ENCODE results near the gene LCE1E. TPM values are rescaled to one million over a fixed set of nuclear protein-coding genes. Genes with fewer than 3 reads are reported as not detected.

LCE1E gene
- total RNA-seq, 1 donor, result not detected

- Histone ChIP-seq H3K4me3 (ENCODE audit: low read length) (no peak overlapping the region), H3K9me3 (ENCODE audit: low read depth, low read length) (no peaks in the 10 kb centered on the region), H3K4me1 (ENCODE audit: insufficient read depth, low read length) (no peaks in the 10 kb centered on the region), H3K27me3 (ENCODE audit: insufficient read depth, low read length) (no peaks in the 10 kb centered on the region)
Measured at GRCh38 chr1:152760551-152761190, 25.4 kb upstream of the LCE1E start.

- H3K9me3 ChIP-seq (ENCODE audit: low read depth, low read length), result no peaks in the 10 kb centered on the region
- no peaks in the 10 kb centered on the region for H3K27me3 ChIP-seq (ENCODE audit: insufficient read depth, low read length)
- no peak overlapping the region for H3K4me3 ChIP-seq (ENCODE audit: low read length)
- H3K4me1 ChIP-seq (ENCODE audit: insufficient read depth, low read length), result no peaks in the 10 kb centered on the region
Measured at GRCh38 chr1:152761609-152762213, 24.3 kb upstream of the LCE1E start.

- H3K4me1 ChIP-seq (ENCODE audit: insufficient read depth, low read length), result no peaks in the 10 kb centered on the region
- H3K27me3 ChIP-seq (ENCODE audit: insufficient read depth, low read length), result no peaks in the 10 kb centered on the region
- H3K4me3 ChIP-seq (ENCODE audit: low read length), result no peak overlapping the region
- no peaks in the 10 kb centered on the region for H3K9me3 ChIP-seq (ENCODE audit: low read depth, low read length)
Measured at GRCh38 chr1:152768847-152769533, 17.1 kb upstream of the LCE1E start.

- Histone ChIP-seq H3K27me3 (ENCODE audit: insufficient read depth, low read length) (no peaks in the 10 kb centered on the region), H3K4me1 (ENCODE audit: insufficient read depth, low read length) (no peaks in the 10 kb centered on the region), H3K9me3 (ENCODE audit: low read depth, low read length) (no peaks in the 10 kb centered on the region), H3K4me3 (ENCODE audit: low read length) (no peak overlapping the region)
Measured at GRCh38 chr1:152770411-152770810, 15.6 kb upstream of the LCE1E start.

GRCh38 chr1:152774875-152775274, 11.2 kb upstream of the LCE1E start, which contains the start of gene LCE1F:
Gene LCE1F (plus strand): TSS chr1:152775140. CDS start chr1:152776372, 1,232 bp downstream.
- peaks cover 2% of the 10 kb centered on the region for H3K27me3 ChIP-seq (ENCODE audit: insufficient read depth, low read length)

GRCh38 chr1:152776361-152776760, 9.7 kb upstream of the LCE1E start:
- H3K4me1 ChIP-seq (ENCODE audit: insufficient read depth, low read length), result no peaks in the 10 kb centered on the region

More at GRCh38 chr1:152774875-152775274, 11.2 kb upstream of the LCE1E start, which contains the start of gene LCE1F:
- no peaks in the 10 kb centered on the region for H3K9me3 ChIP-seq (ENCODE audit: low read depth, low read length)
- no peaks in the 10 kb centered on the region for H3K4me1 ChIP-seq (ENCODE audit: insufficient read depth, low read length)
- no peak within 1 kb of the TSS for H3K4me3 ChIP-seq (ENCODE audit: low read length)

GRCh38 chr1:152777510-152778137, 8.4 kb upstream of the LCE1E start:
- Histone ChIP-seq H3K9me3 (ENCODE audit: low read depth, low read length) (no peaks in the 10 kb centered on the region), H3K27me3 (ENCODE audit: insufficient read depth, low read length) (peaks cover 2% of the 10 kb centered on the region), H3K4me3 (ENCODE audit: low read length) (no peak overlapping the region), H3K4me1 (ENCODE audit: insufficient read depth, low read length) (no peaks in the 10 kb centered on the region)

More at GRCh38 chr1:152776361-152776760, 9.7 kb upstream of the LCE1E start:
- H3K9me3 ChIP-seq (ENCODE audit: low read depth, low read length), result no peaks in the 10 kb centered on the region
- peaks cover 2% of the 10 kb centered on the region for H3K27me3 ChIP-seq (ENCODE audit: insufficient read depth, low read length)
- H3K4me3 ChIP-seq (ENCODE audit: low read length), result no peak overlapping the region

- no peaks in the 10 kb centered on the region for H3K9me3 ChIP-seq (ENCODE audit: low read depth, low read length)
- H3K27me3 ChIP-seq (ENCODE audit: insufficient read depth, low read length), result peaks cover 2% of the 10 kb centered on the region
- no peaks in the 10 kb centered on the region for H3K4me1 ChIP-seq (ENCODE audit: insufficient read depth, low read length)
- H3K4me3 ChIP-seq (ENCODE audit: low read length), result no peak overlapping the region
Measured at GRCh38 chr1:152783095-152783494, 3.0 kb upstream of the LCE1E start.

GRCh38 chr1:152795686-152796085, 9.6 kb downstream of the LCE1E start:
- Histone ChIP-seq H3K27me3 (ENCODE audit: insufficient read depth, low read length) (peaks cover 10% of the 10 kb centered on the region), H3K4me1 (ENCODE audit: insufficient read depth, low read length) (no peaks in the 10 kb centered on the region), H3K4me3 (ENCODE audit: low read length) (no peak overlapping the region), H3K9me3 (ENCODE audit: low read depth, low read length) (no peaks in the 10 kb centered on the region)

- no peaks in the 10 kb centered on the region for H3K4me1 ChIP-seq (ENCODE audit: insufficient read depth, low read length)
- H3K4me3 ChIP-seq (ENCODE audit: low read length), result no peak within 1 kb of the TSS
- H3K27me3 ChIP-seq (ENCODE audit: insufficient read depth, low read length), result peaks cover 10% of the 10 kb centered on the region
- no peaks in the 10 kb centered on the region for H3K9me3 ChIP-seq (ENCODE audit: low read depth, low read length)
Measured at GRCh38 chr1:152796421-152796820, 10.4 kb downstream of the LCE1E start, which contains the start of gene LCE1D. Gene LCE1D (plus strand): TSS chr1:152796721. CDS start chr1:152797795, 1,074 bp downstream.

GRCh38 chr1:152801333-152801732, 15.3 kb downstream of the LCE1E start:
- H3K4me1 ChIP-seq (ENCODE audit: insufficient read depth, low read length), result no peaks in the 10 kb centered on the region
- no peak overlapping the region for H3K4me3 ChIP-seq (ENCODE audit: low read length)
- H3K9me3 ChIP-seq (ENCODE audit: low read depth, low read length), result no peaks in the 10 kb centered on the region
- H3K27me3 ChIP-seq (ENCODE audit: insufficient read depth, low read length), result peaks cover 10% of the 10 kb centered on the region

- H3K4me1 ChIP-seq (ENCODE audit: insufficient read depth, low read length), result no peaks in the 10 kb centered on the region
Measured at GRCh38 chr1:152806576-152806975, 20.5 kb downstream of the LCE1E start, which contains the start of gene LCE1C. Gene LCE1C (minus strand): TSS chr1:152806651. CDS start chr1:152805478, 1,173 bp downstream.

GRCh38 chr1:152811050-152811449, 25.0 kb downstream of the LCE1E start:
- Histone ChIP-seq H3K4me1 (ENCODE audit: insufficient read depth, low read length) (no peaks in the 10 kb centered on the region), H3K9me3 (ENCODE audit: low read depth, low read length) (no peaks in the 10 kb centered on the region), H3K27me3 (ENCODE audit: insufficient read depth, low read length) (no peaks in the 10 kb centered on the region), H3K4me3 (ENCODE audit: low read length) (no peak overlapping the region)

More at GRCh38 chr1:152806576-152806975, 20.5 kb downstream of the LCE1E start, which contains the start of gene LCE1C:
- Histone ChIP-seq H3K4me3 (ENCODE audit: low read length) (no peak within 1 kb of the TSS), H3K27me3 (ENCODE audit: insufficient read depth, low read length) (peaks cover 4% of the 10 kb centered on the region), H3K9me3 (ENCODE audit: low read depth, low read length) (no peaks in the 10 kb centered on the region)

- Histone ChIP-seq H3K27me3 (ENCODE audit: insufficient read depth, low read length) (no peaks in the 10 kb centered on the region), H3K9me3 (ENCODE audit: low read depth, low read length) (no peaks in the 10 kb centered on the region), H3K4me3 (ENCODE audit: low read length) (no peak within 1 kb of the TSS), H3K4me1 (ENCODE audit: insufficient read depth, low read length) (no peaks in the 10 kb centered on the region)
Measured at GRCh38 chr1:152811671-152812070, 25.6 kb downstream of the LCE1E start, which contains the start of gene LCE1B. Gene LCE1B (plus strand): TSS chr1:152811971. CDS start chr1:152812447, 476 bp downstream.

GRCh38 chr1:152817309-152817708, 31.3 kb downstream of the LCE1E start:
- Histone ChIP-seq H3K4me3 (ENCODE audit: low read length) (no peak overlapping the region), H3K4me1 (ENCODE audit: insufficient read depth, low read length) (no peaks in the 10 kb centered on the region), H3K27me3 (ENCODE audit: insufficient read depth, low read length) (no peaks in the 10 kb centered on the region), H3K9me3 (ENCODE audit: low read depth, low read length) (no peaks in the 10 kb centered on the region)

All from mononuclear cell (primary cell).